SH-SY5Y (cell line): ENCODE data around the gene PAQR6.

Source experiments
- GATA2 ChIP-seq: IDR thresholded peaks from 2 replicates; pipeline ENCODE4 v1.6.1; 2011; ENCODE audit warnings: mild to moderate bottlenecking, low read depth, low read length
- GATA3 ChIP-seq: IDR thresholded peaks from 2 replicates; pipeline ENCODE4 v1.6.1; 2011; ENCODE audit warnings: low read depth, mild to moderate bottlenecking, low read length, moderate library complexity

The PAQR6 gene, protein sequence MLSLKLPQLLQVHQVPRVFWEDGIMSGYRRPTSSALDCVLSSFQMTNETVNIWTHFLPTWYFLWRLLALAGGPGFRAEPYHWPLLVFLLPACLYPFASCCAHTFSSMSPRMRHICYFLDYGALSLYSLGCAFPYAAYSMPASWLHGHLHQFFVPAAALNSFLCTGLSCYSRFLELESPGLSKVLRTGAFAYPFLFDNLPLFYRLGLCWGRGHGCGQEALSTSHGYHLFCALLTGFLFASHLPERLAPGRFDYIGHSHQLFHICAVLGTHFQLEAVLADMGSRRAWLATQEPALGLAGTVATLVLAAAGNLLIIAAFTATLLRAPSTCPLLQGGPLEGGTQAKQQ

DNA sequence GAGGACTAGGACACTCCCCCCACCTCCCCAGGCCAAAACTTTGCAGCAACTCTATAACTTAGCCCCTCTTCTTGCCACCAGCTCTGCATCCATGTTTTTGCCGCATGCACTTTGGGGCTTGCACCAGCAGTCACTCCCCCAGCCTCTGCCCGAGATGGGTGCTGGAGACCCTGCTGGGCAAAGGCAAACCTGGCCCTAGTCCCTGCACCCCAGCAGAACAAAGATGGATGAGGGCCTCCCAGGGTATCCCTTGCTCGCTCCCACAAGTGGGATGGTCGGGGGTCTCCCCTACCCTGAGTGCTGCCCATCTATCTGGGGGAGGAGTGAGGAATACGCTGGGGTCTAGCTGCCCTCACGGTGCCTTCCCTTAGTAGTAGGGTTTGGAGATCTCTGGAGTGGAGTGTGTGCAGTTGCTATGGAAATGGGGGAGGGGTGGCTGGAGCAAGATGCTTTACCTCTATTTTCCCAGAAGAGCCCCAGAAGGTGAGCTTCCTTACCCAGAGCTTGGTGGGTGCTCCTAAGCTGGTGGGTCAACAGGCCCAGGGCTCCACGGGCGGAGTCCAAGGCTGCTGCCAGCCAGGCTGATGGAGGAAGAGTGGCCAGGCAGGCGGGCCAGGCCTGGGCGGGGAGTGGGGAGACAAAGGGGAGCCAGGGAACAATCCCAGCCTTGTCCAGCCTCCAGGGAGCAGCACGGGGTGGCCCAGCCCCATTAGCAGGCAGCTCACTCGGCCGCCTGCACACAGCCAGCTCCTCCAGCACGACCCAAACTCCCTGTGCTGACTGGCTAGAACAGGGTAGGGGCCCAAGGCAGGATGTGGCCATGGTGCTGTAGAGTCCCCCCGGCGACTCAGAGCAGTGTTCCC lies at the start of gene PAQR6:
Gene PAQR6 (minus strand): TSS at position 597 of the 863 bp plus-strand sequence. CDS start 1,325 bp downstream, outside the sequence.
- no peak for TF ChIP-seq GATA3
- TF ChIP-seq GATA2 = no peak

- no peak for TF ChIP-seq GATA2
- TF ChIP-seq GATA3 = no peak
Observed at GRCh38 chr1:156295391-156295947, 47.6 kb upstream of the PAQR6 start, which contains the start of gene GLMP. TSS of gene GLMP (minus strand) at chr1:156295679. CDS start at chr1:156295645, 34 bp downstream.

DNA sequence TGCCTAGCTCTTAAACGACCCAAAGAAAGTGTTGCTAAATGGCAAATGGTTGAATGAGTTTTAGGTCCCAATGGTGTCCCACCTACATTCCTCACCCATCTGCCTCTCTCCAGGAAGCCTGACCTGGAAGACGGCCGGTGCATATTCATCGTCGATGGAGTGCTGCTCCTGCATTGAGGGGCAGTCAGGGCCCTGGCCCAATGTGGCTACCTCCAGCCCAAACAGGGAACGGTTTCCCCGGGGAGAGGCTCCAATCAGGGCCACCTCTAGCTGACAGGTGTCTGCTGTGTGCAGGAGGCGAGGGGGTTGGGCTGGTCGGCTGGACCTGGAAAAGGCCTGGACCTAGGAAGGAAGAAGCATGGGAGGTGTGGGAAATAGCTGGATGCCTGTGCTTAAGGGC lies 46.0 kb upstream of the PAQR6 start:
- no peak for TF ChIP-seq GATA2
- TF ChIP-seq GATA3 = no peak

DNA sequence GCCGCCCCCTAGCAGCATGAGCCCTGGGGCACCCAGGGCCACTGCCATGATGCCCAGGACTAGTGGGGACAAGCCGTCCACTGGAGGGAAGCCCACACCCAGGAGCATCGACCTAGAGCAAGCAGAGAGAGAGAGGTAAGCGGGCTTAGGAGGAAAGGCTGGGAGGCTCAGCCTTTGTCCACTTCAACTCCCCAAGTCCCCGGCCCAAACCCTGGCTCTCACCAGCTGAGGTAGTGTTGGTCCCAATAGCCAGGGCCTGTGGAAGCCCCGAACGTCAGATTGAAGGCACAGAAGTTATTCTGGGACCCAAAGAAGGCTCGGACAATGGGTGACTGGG lies 45.2 kb upstream of the PAQR6 start:
- TF ChIP-seq GATA3 (no peak), GATA2 (no peak)

DNA sequence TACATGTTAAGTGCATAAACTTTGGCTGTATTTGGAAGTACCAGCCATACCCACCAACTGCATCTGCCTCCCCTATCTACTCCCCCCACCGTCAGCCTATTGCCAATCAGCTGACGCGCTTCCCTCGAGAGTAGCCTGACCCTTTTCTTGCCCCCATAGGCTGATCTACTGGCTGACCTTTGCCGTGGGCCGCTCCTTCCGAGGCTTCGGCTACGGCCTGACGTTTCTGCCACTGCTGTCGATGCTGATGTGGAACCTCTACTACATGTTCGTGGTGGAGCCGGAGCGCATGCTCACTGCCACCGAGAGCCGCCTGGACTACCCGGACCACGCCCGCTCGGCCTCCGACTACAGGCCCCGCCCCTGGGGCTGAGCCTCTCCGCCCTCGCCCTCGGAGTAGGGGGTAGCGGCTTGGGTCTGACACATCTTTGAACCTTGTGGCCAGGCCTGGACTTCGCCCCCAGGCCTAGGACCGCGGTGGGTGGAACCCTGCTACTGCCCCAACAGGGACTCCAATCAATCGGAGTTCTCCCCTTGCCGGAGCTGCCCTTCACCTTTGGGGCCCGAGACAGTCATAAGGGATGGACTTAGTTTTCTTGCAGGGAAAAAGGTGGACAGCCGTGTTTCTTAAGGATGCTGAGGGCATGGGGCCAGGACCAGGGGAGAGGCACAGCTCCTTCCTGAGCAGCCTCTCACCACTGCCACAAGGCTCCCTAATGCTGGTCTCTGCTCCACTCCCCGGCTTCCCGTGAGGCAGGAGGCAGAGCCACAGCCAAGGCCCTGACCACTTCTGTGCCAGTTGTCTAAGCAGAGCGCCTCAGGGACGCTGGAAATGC lies 43.6 kb upstream of the PAQR6 start:
- TF ChIP-seq GATA3 = no peak

DNA sequence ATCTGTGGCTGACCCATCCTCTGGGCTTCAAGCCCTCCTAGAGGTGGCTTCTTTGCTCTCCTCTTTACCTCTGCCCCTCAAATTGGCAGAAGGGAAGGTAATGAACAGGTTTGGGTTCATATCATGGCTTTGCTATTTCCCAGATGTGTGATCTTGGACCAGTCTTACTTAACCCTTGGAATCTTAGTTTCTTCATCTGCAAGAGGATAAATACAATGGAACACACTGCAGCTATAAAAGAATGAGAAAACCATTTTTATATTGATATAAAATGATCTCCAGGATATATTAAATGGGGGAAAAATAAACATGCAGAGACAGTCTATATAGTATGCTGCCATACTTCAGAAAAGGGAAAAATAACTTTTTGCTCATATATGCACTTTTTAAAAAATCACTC lies 42.0 kb upstream of the PAQR6 start:
- TF ChIP-seq GATA2 (no peak), GATA3 (no peak)

DNA sequence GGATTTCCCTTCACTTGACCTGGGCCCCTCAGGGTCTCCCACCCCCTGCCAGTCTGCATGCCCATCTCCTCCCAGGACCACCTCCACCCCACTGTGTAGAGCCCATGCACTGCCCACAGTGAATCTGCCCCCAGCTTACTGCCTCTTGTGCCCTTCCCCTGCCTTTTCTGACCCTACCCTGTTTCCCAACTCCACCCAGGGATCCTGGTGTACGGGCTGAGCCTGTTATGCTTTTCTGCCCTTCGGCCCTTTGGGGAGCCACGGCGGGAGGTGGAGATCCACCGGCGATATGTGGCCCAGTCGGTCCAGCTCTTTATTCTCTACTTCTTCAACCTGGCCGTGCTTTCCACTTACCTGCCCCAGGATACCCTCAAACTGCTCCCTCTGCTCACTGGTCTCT lies 38.2 kb upstream of the PAQR6 start:
- no peak for TF ChIP-seq GATA2
- TF ChIP-seq GATA3 = no peak

- TF ChIP-seq GATA3 (no peak), GATA2 (no peak)
Observed at GRCh38 chr1:156285437-156285836, 37.6 kb upstream of the PAQR6 start.

DNA sequence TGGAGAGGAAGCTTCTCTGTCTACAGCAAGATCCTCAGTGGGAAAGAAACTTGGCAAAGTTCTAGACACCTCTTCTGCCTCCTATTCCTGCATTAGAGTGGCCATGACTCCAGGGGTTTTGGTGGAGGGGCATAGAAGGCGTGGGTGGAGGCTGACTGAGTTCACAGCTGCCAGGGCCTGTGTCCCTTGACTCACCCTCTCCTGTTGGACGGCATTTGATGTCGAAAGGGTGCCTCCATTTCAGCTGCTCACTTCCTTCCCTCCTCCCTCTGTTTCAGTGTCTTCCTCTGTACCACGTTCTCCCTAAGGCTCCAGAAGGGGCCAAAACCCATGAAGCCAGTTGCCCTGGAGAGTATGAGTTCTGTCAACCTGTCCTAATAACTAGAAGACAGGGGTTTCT lies 36.9 kb upstream of the PAQR6 start:
- no peak for TF ChIP-seq GATA2
- no peak for TF ChIP-seq GATA3

DNA sequence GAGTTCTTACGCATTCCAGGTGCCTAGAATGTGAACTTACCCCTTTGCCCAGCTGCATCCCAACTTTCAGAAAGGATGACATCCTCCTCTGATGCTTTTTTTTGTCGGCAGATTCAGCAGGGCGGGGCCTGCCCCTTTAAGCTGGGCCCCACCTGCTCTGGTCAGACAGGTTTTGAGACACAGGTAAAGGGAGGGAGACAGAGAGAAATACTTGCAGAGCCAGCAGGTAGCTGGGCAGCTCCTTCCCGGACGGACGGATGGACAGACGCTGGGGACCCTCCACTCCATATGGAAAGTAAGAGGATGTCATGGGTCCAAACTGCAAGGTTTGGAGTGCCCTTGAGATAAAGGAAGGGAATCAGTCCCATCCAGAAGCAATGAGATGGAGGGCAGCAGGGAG lies 36.3 kb upstream of the PAQR6 start, which contains the start of gene TMEM79:
Gene TMEM79 (plus strand): TSS at position 214 of the 400 bp plus-strand sequence. CDS start 902 bp downstream, outside the sequence.
- TF ChIP-seq GATA3 (no peak), GATA2 (no peak)

DNA sequence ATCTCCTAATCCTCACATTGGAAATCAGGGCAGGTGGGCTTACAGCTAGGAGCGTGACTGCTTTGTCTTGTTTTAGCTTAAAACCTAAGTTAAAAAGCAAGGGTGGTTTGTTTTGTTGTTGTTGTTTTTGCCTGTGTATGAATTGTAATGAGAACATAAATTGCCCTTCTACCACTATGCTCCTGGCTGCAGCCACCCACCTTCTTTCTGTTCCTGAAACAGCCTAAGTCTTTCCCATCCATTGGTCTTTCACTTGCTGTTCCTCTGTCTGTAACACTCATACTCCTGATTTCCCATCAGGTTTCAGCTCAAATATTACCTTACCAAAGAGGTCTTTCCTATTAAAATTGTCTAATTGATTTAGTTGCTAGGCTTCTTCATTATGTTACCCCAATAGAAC lies 35.7 kb upstream of the PAQR6 start:
- TF ChIP-seq GATA2 = no peak

DNA sequence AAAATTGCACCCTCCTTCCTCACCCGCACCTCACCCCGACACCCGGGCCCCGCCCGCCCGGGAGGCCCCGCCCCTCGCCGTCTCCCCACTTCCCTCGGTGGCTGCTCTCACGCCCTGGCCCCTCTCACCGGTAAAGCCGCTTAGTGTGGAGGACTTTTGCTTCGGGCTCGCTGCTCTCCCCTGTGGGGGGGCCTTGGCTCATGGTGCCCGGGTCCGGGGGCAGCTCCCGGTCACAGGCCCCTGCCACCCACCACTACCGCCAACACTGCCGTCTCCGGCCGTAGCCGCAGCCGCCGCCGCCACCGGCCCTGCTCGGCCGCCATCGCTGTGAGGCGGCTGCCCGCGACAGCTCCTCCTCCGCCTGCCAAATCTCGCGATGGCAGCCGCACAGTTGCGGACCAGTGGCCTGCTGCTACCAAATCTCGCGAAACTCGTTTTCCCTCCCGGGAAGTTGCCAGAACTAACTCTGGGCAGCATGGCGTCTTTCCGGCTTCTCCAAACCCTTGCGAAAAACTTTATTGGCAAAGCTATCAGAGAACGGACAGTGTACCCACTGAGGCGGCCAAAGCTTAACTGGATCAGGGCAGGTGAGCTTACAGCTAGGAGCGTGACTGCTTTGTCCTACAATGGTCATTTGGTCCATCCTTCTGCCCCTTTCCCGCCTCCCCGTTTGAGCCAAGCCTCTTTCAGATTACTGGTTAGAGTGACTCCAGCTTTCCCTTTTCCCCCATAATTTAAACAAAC lies 34.8 kb upstream of the PAQR6 start, which contains the start of gene SMG5:
Gene SMG5 (minus strand): TSS at position 347 of the 744 bp plus-strand sequence. CDS start 145 bp downstream, at position 202.
- TF ChIP-seq GATA3 = no peak
- no peak for TF ChIP-seq GATA2
